Thyroid gland (tissue), 4 donors: ENCODE data around the gene KLK2. TPM values are rescaled to one million over a fixed set of nuclear protein-coding genes. Genes with fewer than 3 reads are reported as not detected.

Experiments used
- DNase-seq, 2 donors: peaks; one replicate each; pipeline ENCODE4 v3.0.0-alpha.2; 2019
- H3K27ac ChIP-seq, 3 donors: fragments of 200-600 bp; sonication (generic); 1 replicate in 2 of 3; 2 replicates in 1 of 3; pipeline ENCODE4 v1.5.1; 2016 to 2019; ENCODE audit warnings: mild to moderate bottlenecking in 1 of 3, moderate library complexity in 1 of 3
- H3K27me3 ChIP-seq: fragments of 200-600 bp; sonication (generic); one replicate; pipeline ENCODE4 v1.5.1; 2019
- H3K36me3 ChIP-seq, 2 donors: fragments of 200-600 bp; sonication (generic); one replicate each; pipeline ENCODE4 v1.5.1; 2016 to 2019
- H3K4me1 ChIP-seq, 2 donors: fragments of 200-600 bp; sonication (generic); one replicate each; pipeline ENCODE4 v1.5.1; 2017 to 2019
- H3K4me3 ChIP-seq, 3 donors: fragments of 200-600 bp; sonication (generic); replicated peaks in 1 of 3; 1 replicate in 2 of 3; 2 replicates in 1 of 3; pipeline ENCODE4 v1.5.1; 2016; ENCODE audit warnings: mild to moderate bottlenecking in 1 of 3
- H3K9me3 ChIP-seq: fragments of 200-600 bp; sonication (generic); one replicate; pipeline ENCODE4 v1.5.1; 2017
- CTCF ChIP-seq, 6 experiments: fragments of 200-600 bp in 3 of 6; fragments of 450-650 bp in 3 of 6; sonication (generic) in 3 of 6; IDR thresholded peaks; one replicate each; pipeline ENCODE4 v1.5.1; 2016 to 2019; ENCODE audit warnings: antibody characterized with exemption in 6 of 6, mild to moderate bottlenecking in 2 of 6, inconsistent platforms in 1 of 6, moderate library complexity in 1 of 6
- POLR2A ChIP-seq, 2 donors: fragments of 450-650 bp; IDR thresholded peaks; one replicate each; pipeline ENCODE4 v1.6.1; 2017; ENCODE audit warnings: antibody characterized with exemption in 2 of 2, mild to moderate bottlenecking in 2 of 2, moderate library complexity in 1 of 2
- WGBS, 2 donors: methylation state at CpG; one replicate each; pipeline ENCODE4 v1.1.5; 2017; 5-methylcytosine and 5-hydroxymethylcytosine counted together
- intact Hi-C: fragments of 100-400 bp; cut with DNase I; formaldehyde crosslinking; loops from one replicate; pipeline ENCODE4 v1.15.1; 2023
- total RNA-seq, 4 donors: library from RNA; depleted of rRNA; stranded (reverse); fragments of >200 nt; gene quantifications; one replicate each; pipeline ENCODE4 v1.2.3, GENCODE V29; 2016

KLK2 gene
- total RNA-seq, 4 donors from 2014 or later: 2.8 to 11.0 (median 5.0) TPM

DNA sequence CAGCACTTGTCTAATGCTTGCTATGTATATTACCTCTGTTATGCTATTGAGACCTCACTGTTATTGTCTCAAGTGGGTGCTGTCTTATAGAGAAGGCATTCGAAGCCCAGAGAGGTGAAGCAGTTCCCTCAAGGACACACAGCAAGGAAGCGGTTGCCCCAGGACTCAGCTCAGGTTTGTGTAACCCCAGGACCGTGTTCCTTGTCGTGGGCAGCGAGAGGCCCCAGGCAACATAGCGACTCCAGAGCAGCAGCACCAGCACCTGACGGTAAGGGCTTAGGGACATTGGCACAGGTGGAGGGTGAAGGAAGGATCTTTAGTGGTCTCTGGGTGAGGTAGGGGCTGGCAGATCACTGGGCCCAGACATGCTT is 42.2 kb upstream of the KLK2 start:
- H3K27me3 ChIP-seq: no peaks in the 10 kb centered on the region
- TF ChIP-seq POLR2A (IDR thresholded peaks at IDR 0.05) (no peak), CTCF (IDR thresholded peaks at IDR 0.05) (no peak)
- H3K27ac ChIP-seq: no peak overlapping the region
- WGBS, 2 donors: 80 to 86% methylated on average over 3 to 7 of the region's 7 CpGs
- no peaks in the 10 kb centered on the region for H3K36me3 ChIP-seq
- no peak for DNase-seq
- intact Hi-C loops: no loop called here
- H3K4me3 ChIP-seq: no peak overlapping the region
- H3K4me1 ChIP-seq: peaks cover 9 to 17% of the 10 kb centered on the region in 2 donors
- no peaks in the 10 kb centered on the region for H3K9me3 ChIP-seq

DNA sequence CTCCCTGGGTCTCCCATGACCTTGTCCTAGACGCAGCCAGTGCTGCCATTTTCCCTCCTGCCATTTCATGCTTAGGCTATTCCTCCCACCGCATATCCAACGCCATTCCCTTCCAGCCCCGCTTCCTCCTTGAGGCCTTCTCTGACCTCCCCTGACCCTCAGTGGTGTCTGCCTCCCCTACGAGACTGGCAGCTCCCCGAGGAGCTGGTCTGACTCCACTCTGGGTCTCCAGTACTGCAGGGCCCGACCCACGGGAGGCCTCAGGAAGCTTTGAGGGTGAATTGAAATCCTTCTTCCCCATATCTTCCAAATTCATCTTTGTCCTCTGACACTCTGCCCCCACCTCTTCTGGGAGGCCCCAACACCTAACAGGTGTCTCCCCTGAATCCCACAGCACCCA is 40.6 kb upstream of the KLK2 start:
- Histone ChIP-seq H3K36me3 (no peaks in the 10 kb centered on the region), H3K27ac (peak overlapping the region in 1 of 3 donors; percentile 44), H3K4me1 (peaks cover 14 to 25% of the 10 kb centered on the region in 2 donors), H3K27me3 (no peaks in the 10 kb centered on the region), H3K9me3 (no peaks in the 10 kb centered on the region), H3K4me3 (no peak overlapping the region)
- no peak for DNase-seq
- TF ChIP-seq POLR2A (IDR thresholded peaks at IDR 0.05): no peak
- TF ChIP-seq CTCF (IDR thresholded peaks at IDR 0.05): no peak
- intact Hi-C loops: no loop called here
- WGBS, 2 donors: 86 to 89% methylated on average over 8 of the region's 8 CpGs

DNA sequence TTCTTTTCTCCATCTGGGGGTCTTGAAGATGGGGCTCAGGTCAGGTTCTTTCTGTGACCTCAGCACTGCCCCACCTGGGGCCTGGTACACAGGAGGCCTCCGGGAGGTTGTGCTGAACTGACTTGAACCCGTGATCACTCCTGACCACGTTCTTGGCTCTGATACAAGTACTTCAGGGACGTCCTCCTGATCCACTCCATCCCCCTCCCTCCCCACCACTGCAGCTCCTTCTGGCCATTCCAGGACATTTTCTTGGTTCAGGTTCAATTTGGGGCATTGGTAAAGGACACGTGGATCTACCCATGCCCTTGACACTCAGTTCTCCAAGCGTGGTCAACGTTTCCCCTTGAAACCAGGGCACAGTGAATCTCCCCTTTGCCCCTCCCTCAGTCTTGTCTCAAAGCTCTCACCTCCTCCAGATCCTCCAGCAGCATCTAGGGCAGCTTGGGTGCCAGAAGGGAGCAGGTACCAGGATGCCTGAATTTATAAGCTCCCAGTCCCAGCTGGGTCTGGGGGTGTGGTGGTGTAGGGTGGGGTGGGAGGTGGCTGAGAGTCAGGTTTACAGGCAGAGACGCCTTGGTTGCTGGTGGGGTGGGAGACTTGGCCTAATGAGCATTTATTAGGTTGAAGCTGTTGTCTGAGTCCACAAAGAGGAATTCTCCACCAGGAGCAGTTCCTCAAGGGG is 40.0 kb upstream of the KLK2 start, which contains the start of gene KLK15:
Gene KLK15 (minus strand): TSS at position 458 of the 685 bp plus-strand sequence. CDS start 2,082 bp downstream, outside the sequence.
- 26 to 35% methylated on average over 8 of the region's 8 CpGs for WGBS, 2 donors
- DNase-seq: peak; percentile 63 to 71
- Histone ChIP-seq H3K36me3 (no peaks in the 10 kb centered on the region), H3K4me1 (peaks cover 14 to 25% of the 10 kb centered on the region in 2 donors), H3K4me3 (no peak within 1 kb of the TSS), H3K27ac (peak within 1 kb of the TSS in 1 of 3 donors; percentile 44), H3K27me3 (no peaks in the 10 kb centered on the region), H3K9me3 (no peaks in the 10 kb centered on the region)
- intact Hi-C loops: no loop called here
- no peak for TF ChIP-seq POLR2A (IDR thresholded peaks at IDR 0.05)
- TF ChIP-seq CTCF (IDR thresholded peaks at IDR 0.05): no peak

- peaks cover 14 to 25% of the 10 kb centered on the region in 2 donors for H3K4me1 ChIP-seq
- no peak overlapping the region for H3K27ac ChIP-seq
- H3K27me3 ChIP-seq: no peaks in the 10 kb centered on the region
- WGBS, 2 donors: 97 to 98% methylated on average over 6 of the region's 6 CpGs
- H3K36me3 ChIP-seq: no peaks in the 10 kb centered on the region
- intact Hi-C loops: no loop called here
- DNase-seq: no peak
- TF ChIP-seq POLR2A (IDR thresholded peaks at IDR 0.05): no peak
- H3K9me3 ChIP-seq: no peaks in the 10 kb centered on the region
- no peak overlapping the region for H3K4me3 ChIP-seq
These were observed 39.5 kb upstream of the KLK2 start for GRCh38 chr19:50833802-50834167.

DNA sequence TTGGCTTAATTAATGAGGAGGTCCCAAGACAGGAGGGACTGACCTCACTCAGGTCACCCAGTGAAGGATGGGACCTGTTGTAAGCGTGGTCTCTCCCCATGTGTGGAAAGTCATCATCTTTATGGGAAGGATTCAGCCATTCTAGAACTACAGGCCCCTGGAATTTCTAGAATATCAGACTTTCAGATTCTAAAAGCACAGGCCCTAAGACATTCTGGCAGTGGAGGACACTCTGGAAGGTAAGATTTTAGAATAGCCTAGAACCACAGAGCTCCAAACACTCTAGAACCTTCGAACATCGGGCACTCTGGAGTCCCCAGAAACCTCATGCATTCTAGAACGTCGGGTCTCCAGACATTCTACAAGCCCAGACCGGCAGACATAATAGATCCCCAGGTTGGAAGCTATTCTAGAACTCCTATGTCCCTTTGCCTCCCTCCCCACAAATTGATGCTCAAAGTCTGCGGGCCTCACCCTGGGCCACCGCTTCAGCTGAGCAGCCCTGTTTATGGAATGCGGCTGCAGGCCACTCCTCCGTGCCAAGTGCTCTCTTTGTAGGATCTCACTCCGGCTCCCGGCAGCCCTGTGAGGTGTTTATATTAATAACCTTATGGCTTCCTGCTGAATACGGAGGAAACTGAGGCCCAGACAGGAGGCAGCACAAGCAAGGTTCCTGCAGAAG is 38.0 kb upstream of the KLK2 start:
- Histone ChIP-seq H3K4me3 (peak overlapping the region in 2 of 3 donors; percentile 48 to 49), H3K27ac (peak overlapping the region; percentile 61 to 96 (median 81)), H3K9me3 (no peaks in the 10 kb centered on the region), H3K4me1 (peaks cover 19 to 29% of the 10 kb centered on the region in 2 donors), H3K36me3 (no peaks in the 10 kb centered on the region), H3K27me3 (no peaks in the 10 kb centered on the region)
- intact Hi-C loops: loop anchor here (5.0 kb wide), 1 partner anchor 47 kb away; no protein-coding TSS in a partner anchor
- DNase-seq: peak; percentile 54 to 58
- no peak for TF ChIP-seq CTCF (IDR thresholded peaks at IDR 0.05)
- TF ChIP-seq POLR2A (IDR thresholded peaks at IDR 0.05): no peak
- WGBS, 2 donors: 35 to 96% methylated on average over 3 to 12 of the region's 13 CpGs
